HepG2 (cell line): ENCODE data around the gene DDX31. TPM values are rescaled to one million over a fixed set of nuclear protein-coding genes. Genes with fewer than 3 reads are reported as not detected.

Experiments
- ATAC-seq: fragments of 200-7000 bp; cut with Tn5 transposase; 3 replicates; pipeline ENCODE4 v1.9.1; 2020; ENCODE audit warnings: mild to moderate bottlenecking, moderate library complexity
- BruUV-seq: library from RNA; stranded (reverse); fragments of 400-500 nt; replicated peaks from 2 replicates; lab custom pipeline; 2021; lab: Mats Ljungman, UMichigan
- CTCF ChIA-PET: fragments of 300-600 bp; formaldehyde crosslinking; extraction: SDS; loops from one replicate; lab custom pipeline; 2021; ENCODE audit warnings: low total read pairs, inconsistent platforms, low intra/inter-chr PET ratio; lab: Yijun Ruan, JAX
- POLR2A ChIA-PET: fragments of 350-600 bp; sonication (Branson Sonifier 250); formaldehyde crosslinking; loops from one replicate; lab custom pipeline; 2020; ENCODE audit warnings: antibody characterized with exemption, inconsistent platforms; lab: Yijun Ruan, JAX
- DNase-seq: peaks from one replicate; pipeline ENCODE4 v3.0.0-alpha.2; 2015; ENCODE audit warnings: low spot score
- FAIRE-seq: peaks from 3 replicates; lab custom pipeline; 2011; peaks lifted over from hg19 to GRCh38; lab: Jason Lieb, UNC
- H2AFZ ChIP-seq: one replicate; pipeline ENCODE4 v1.6.1; 2011; ENCODE audit warnings: low read length, inconsistent platforms
- H3K27ac ChIP-seq: fragments of 300-600 bp; 3 replicates; pipeline ENCODE4 v1.8.0; 2011; ENCODE audit warnings: mixed run types, mild to moderate bottlenecking, mixed read lengths, low read length, inconsistent platforms; ENCODE audit not compliant: insufficient read depth; ENCODE audit errors: extremely low read length
- H3K27me3 ChIP-seq, 2 experiments: fragments of 200-600 bp in 1 of 2; 2 replicates in 1 of 2; 3 replicates in 1 of 2; pipeline versions ENCODE4 v1.6.0 to v1.8.0; 2011; ENCODE audit warnings: low read length in 2 of 2, mild to moderate bottlenecking in 2 of 2, moderate library complexity in 2 of 2, inconsistent platforms in 1 of 2; ENCODE audit not compliant: insufficient read depth in 2 of 2, control insufficient read depth in 1 of 2
- H3K36me3 ChIP-seq, 2 experiments: fragments of 200-600 bp in 1 of 2; replicated peaks in 1 of 2; 2 replicates in 1 of 2; 3 replicates in 1 of 2; pipeline versions ENCODE4 v1.5.1 to v1.8.0; 2011; ENCODE audit warnings: low read length in 2 of 2, inconsistent platforms in 1 of 2; ENCODE audit not compliant: insufficient read depth in 2 of 2, control insufficient read depth in 1 of 2
- H3K4me1 ChIP-seq: 2 replicates; pipeline ENCODE4 v1.5.1; 2012; ENCODE audit warnings: low read length, inconsistent platforms; ENCODE audit not compliant: insufficient read depth
- H3K4me2 ChIP-seq: 2 replicates; pipeline ENCODE4 v1.6.0; 2011; ENCODE audit warnings: low read depth, low read length, inconsistent platforms
- H3K4me3 ChIP-seq, 3 experiments: fragments of 200-600 bp in 1 of 3; sonication (generic), shearing (Covaris generic) in 1 of 3; replicated peaks in 1 of 3; 2 replicates each; pipeline ENCODE4 v1.5.1; 2011 to 2016; ENCODE audit warnings: low read length in 3 of 3, inconsistent platforms in 2 of 3, low read depth in 2 of 3, mild to moderate bottlenecking in 2 of 3, control low read depth in 1 of 3, mixed read lengths in 1 of 3; ENCODE audit not compliant: insufficient read depth in 1 of 3
- H3K79me2 ChIP-seq: one replicate; pipeline ENCODE4 v1.6.1; 2011; ENCODE audit warnings: low read length, inconsistent platforms; ENCODE audit not compliant: insufficient read depth
- H3K9ac ChIP-seq: 2 replicates; pipeline ENCODE4 v1.6.0; 2011; ENCODE audit warnings: mild to moderate bottlenecking, low read depth, low read length, inconsistent platforms; ENCODE audit not compliant: insufficient read depth
- H3K9me3 ChIP-seq: 2 replicates; pipeline ENCODE4 v1.5.1; 2012; ENCODE audit warnings: mild to moderate bottlenecking, low read length
- H4K20me1 ChIP-seq: 2 replicates; pipeline ENCODE4 v1.6.0; 2011; ENCODE audit warnings: inconsistent platforms, mild to moderate bottlenecking, low read length, moderate library complexity; ENCODE audit not compliant: insufficient read depth
- ARNTL ChIP-seq: sonication (generic); formaldehyde crosslinking; IDR thresholded peaks from 2 replicates; pipeline ENCODE4 v1.4.0; 2020; ENCODE audit warnings: mild to moderate bottlenecking, missing genetic modification reagents
- BHLHE40 ChIP-seq: IDR thresholded peaks from 2 replicates; pipeline ENCODE4 v1.6.1; 2011; ENCODE audit warnings: low read length, improper control_type of control experiment
- GTF3A ChIP-seq: sonication (generic); formaldehyde crosslinking; conservative IDR thresholded peaks from 2 replicates; pipeline ENCODE4 v1.4.0; 2020; ENCODE audit warnings: mild to moderate bottlenecking, missing genetic modification reagents
- HNRNPK ChIP-seq: fragments of 200-400 bp; formaldehyde crosslinking; IDR thresholded peaks from 2 replicates; pipeline ENCODE4 v1.6.1; 2018; ENCODE audit warnings: low read length, low read depth, moderate library complexity, mild to moderate bottlenecking; ENCODE audit not compliant: poor library complexity, severe bottlenecking
- RFX1 ChIP-seq: fragments of 450-650 bp; IDR thresholded peaks from 2 replicates; pipeline ENCODE4 v1.6.1; 2017
- THAP9 ChIP-seq: sonication (generic); formaldehyde crosslinking; IDR thresholded peaks from 2 replicates; pipeline ENCODE4; 2020; ENCODE audit warnings: missing genetic modification reagents, mild to moderate bottlenecking, borderline replicate concordance
- ZFP36L1 ChIP-seq: sonication (generic); formaldehyde crosslinking; IDR thresholded peaks from 2 replicates; pipeline ENCODE4 v1.8.0; 2022; ENCODE audit warnings: mild to moderate bottlenecking, missing genetic modification reagents, moderate library complexity
- ZFP91 ChIP-seq: sonication (generic); formaldehyde crosslinking; IDR thresholded peaks from 2 replicates; pipeline ENCODE4 v1.9.0; 2022; ENCODE audit warnings: missing genetic modification reagents, mild to moderate bottlenecking, borderline replicate concordance
- ZNF296 ChIP-seq: sonication (generic); formaldehyde crosslinking; conservative IDR thresholded peaks from 2 replicates; pipeline ENCODE4 v1.5.0; 2020; ENCODE audit warnings: mild to moderate bottlenecking, missing genetic modification reagents
- WGBS: methylation state at CpG from one replicate; pipeline ENCODE4 v1.1.6; 2017; ENCODE audit warnings: low lambda C conversion rate; 5-methylcytosine and 5-hydroxymethylcytosine counted together
- in situ Hi-C: cut with HindIII; loops from 2 replicates; pipeline ENCODE4 v1.10.0; 2017; ENCODE audit warnings: low pct_unique_long_range_greater_than_20kb; ENCODE audit not compliant: extremely low pct_ligation_motif_present
- intact Hi-C: fragments of 100-400 bp; cut with micrococcal nuclease; formaldehyde crosslinking; loops from one replicate; pipeline ENCODE4 v1.10.0; 2022; ENCODE audit not compliant: unreplicated experiment
- polyA plus RNA-seq, 8 experiments: library from polyadenylated mRNA; depleted of rRNA in 3 of 8; stranded (reverse) in 7 of 8; unstranded in 1 of 8; fragments of >200 nt; fragmentation: Illumina TruSeq in 4 of 8; extraction: Trizol in 4 of 8; gene quantifications; 2 replicates each; pipeline versions ENCODE4 v1.2.1 to v1.2.3, GENCODE V29; 2011 to 2016; ENCODE audit warnings: low read depth in 4 of 8, missing spikeins in 1 of 8, mixed read lengths in 1 of 8; ENCODE audit not compliant: insufficient read depth in 1 of 8
- total RNA-seq, 5 experiments: library from RNA; depleted of rRNA; stranded (reverse); fragments of >200 nt; fragmentation: Illumina TruSeq; extraction: Trizol; gene quantifications; 2 replicates each; pipeline ENCODE4 v1.2.3, GENCODE V29; 2016; ENCODE audit warnings: low read depth in 1 of 5

DDX31 gene
- total and polyA plus RNA-seq, 2 of the 13 experiments (the other 11 are each of a cell fraction or from before 2014, with no cell fraction given): 11.4 to 16.3 TPM

GRCh38 chr9:132554755-132555154, 115.0 kb downstream of the DDX31 start (continued):
- no peak for TF ChIP-seq THAP9 (CRISPR knock-in tag)

GRCh38 chr9:132552041-132552440, 117.7 kb downstream of the DDX31 start:
- Histone ChIP-seq H3K36me3 (no peaks in the 10 kb centered on the region), H3K27ac (no peak overlapping the region), H3K4me2 (no peak overlapping the region), H3K9ac (no peak overlapping the region), H3K27me3 (peaks cover 4 to 40% of the 10 kb centered on the region in 2 experiments; a peak in 4 of 5 replicates), H3K4me3 (no peak overlapping the region), H2AFZ (no peak overlapping the region), H3K79me2 (no peaks in the 10 kb centered on the region), H4K20me1 (no peaks in the 10 kb centered on the region), H3K9me3 (no peaks in the 10 kb centered on the region), H3K4me1 (no peaks in the 10 kb centered on the region)
- FAIRE-seq (no peak), DNase-seq (no peak), ATAC-seq (no peak)
- ChIA-PET CTCF (no interaction called here), POLR2A (no interaction called here)
- in situ Hi-C loops (no loop called here), intact Hi-C loops (no loop called here)
- TF ChIP-seq BHLHE40: no peak
- TF ChIP-seq ZFP36L1: no peak
- TF ChIP-seq RFX1: no peak
- TF ChIP-seq ZNF296 (CRISPR knock-in tag): no peak
- no peak for TF ChIP-seq ARNTL (CRISPR knock-in tag)
- no peak for TF ChIP-seq GTF3A (CRISPR knock-in tag)
- no peak for TF ChIP-seq HNRNPK
- no peak for TF ChIP-seq ZFP91
- 42% methylated on average over 3 of the region's 12 CpGs for WGBS
- BruUV-seq: no TSS peak
